ENCODE measurements around the gene PLA2G3. TPM values are rescaled to one million over a fixed set of nuclear protein-coding genes. Genes with fewer than 3 reads are reported as not detected.

The PLA2G3 gene
- total and polyA plus RNA-seq, 12 donors = 0.09 TPM; not detected in 11

DNA sequence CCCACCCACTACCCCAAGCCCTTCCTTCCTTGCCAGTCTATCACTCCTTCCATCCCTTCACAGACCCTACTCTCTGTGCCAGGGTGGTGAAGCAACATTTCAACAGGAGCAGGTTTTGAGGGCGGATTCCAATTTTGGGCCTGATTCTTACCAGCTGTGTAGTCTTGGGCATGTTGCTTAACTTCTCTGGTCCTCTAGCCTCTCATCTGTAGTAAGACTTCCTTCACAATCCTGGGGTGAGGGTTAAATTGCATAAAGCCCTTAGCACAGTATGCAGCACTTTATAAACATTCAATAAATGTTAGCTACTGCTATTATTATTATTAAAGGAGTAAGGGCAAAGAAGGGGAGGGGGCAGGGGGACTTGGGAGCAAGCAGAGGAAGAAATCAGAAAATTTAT lies 14.7 kb upstream of the PLA2G3 start:
- H3K27ac ChIP-seq = peak overlapping the region in 2 of 5 donors; percentile 18 to 34
- peaks cover 0 to 4% of the 10 kb centered on the region in 2 donors for H3K4me1 ChIP-seq (replicated peaks in 1 of 2)
- no peaks in the 10 kb centered on the region for H3K9me3 ChIP-seq (replicated peaks in 1 of 3)
- intact Hi-C loops (cut with DNase I) = loop anchor here in 1 of 2 donors (10.0 kb wide), 1 partner anchor 180 kb away; no protein-coding TSS in a partner anchor
- no peak overlapping the region for H3K4me3 ChIP-seq
- WGBS, 4 donors = 86 to 100% (median 90%) methylated on average over 1 of the region's 1 CpG
- H3K36me3 ChIP-seq (replicated peaks in 1 of 2) = no peaks in the 10 kb centered on the region
- TF ChIP-seq, protein P1, sequence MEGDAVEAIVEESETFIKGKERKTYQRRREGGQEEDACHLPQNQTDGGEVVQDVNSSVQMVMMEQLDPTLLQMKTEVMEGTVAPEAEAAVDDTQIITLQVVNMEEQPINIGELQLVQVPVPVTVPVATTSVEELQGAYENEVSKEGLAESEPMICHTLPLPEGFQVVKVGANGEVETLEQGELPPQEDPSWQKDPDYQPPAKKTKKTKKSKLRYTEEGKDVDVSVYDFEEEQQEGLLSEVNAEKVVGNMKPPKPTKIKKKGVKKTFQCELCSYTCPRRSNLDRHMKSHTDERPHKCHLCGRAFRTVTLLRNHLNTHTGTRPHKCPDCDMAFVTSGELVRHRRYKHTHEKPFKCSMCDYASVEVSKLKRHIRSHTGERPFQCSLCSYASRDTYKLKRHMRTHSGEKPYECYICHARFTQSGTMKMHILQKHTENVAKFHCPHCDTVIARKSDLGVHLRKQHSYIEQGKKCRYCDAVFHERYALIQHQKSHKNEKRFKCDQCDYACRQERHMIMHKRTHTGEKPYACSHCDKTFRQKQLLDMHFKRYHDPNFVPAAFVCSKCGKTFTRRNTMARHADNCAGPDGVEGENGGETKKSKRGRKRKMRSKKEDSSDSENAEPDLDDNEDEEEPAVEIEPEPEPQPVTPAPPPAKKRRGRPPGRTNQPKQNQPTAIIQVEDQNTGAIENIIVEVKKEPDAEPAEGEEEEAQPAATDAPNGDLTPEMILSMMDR (IDR thresholded peaks at IDR 0.05) = no peak
- no peak for TF ChIP-seq POLR2A (IDR thresholded peaks at IDR 0.05)
- H3K27me3 ChIP-seq = no peaks in the 10 kb centered on the region
- no peak for DNase-seq

DNA sequence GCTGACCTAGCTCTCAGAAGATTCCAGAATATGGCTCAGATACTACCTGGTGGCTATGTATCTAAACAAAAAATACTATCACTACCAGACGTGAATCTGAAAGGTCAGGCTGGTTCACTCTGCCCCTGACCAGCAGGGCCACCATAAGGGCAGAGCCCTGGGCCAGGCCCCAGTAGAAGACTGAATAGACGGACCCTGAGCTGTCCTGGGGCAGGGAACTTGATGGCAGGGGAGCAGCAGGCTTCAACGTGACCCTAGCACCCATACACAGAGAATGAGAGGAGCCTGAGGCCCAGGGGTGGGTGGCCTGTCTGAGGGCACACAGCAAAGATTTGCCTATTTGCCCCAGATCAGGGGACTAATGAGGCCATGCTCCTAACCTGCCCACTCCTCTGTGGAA lies 13.0 kb upstream of the PLA2G3 start:
- Histone ChIP-seq H3K9me3 (replicated peaks in 1 of 3) (no peaks in the 10 kb centered on the region), H3K27ac (no peak overlapping the region), H3K36me3 (replicated peaks in 1 of 2) (no peaks in the 10 kb centered on the region), H3K27me3 (no peaks in the 10 kb centered on the region), H3K4me3 (no peak overlapping the region), H3K4me1 (replicated peaks in 1 of 2) (peaks cover 0 to 9% of the 10 kb centered on the region in 2 donors)
- 50 to 77% (median 71%) methylated on average over 2 to 3 of the region's 3 CpGs for WGBS, 4 donors
- TF ChIP-seq POLR2A (IDR thresholded peaks at IDR 0.05) = no peak
- TF ChIP-seq, protein P1 (IDR thresholded peaks at IDR 0.05) = no peak
- intact Hi-C loops (cut with DNase I) = loop anchor here in 1 of 2 donors (10.0 kb wide), 1 partner anchor 179 kb away; no protein-coding TSS in a partner anchor
- no peak for DNase-seq

DNA sequence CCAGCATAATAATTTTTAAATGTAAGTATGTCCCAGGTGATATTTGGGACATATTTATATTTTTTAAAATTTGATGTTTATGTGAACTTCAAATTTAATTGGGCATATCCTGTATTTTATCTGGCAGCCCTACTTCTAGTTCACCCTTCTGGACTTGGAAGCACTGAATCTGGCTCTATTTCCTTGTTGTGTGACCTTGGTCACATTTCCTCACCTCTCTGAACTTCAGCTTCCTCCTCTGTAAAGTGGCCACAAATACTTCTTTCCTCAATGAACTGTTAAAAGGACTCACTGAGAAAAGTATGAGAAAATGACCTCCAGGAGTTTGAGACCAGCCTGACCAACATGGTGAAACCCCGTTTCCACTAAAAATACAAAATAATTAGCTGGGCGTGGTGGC lies 11.6 kb upstream of the PLA2G3 start:
- no peak overlapping the region for H3K27ac ChIP-seq
- no peak overlapping the region for H3K4me3 ChIP-seq
- H3K36me3 ChIP-seq (replicated peaks in 1 of 2) = no peaks in the 10 kb centered on the region
- DNase-seq = no peak
- intact Hi-C loops (cut with DNase I) = loop anchor here in 1 of 2 donors (10.0 kb wide), 1 partner anchor 177 kb away; no protein-coding TSS in a partner anchor
- 74 to 90% (median 84%) methylated on average over 2 of the region's 2 CpGs for WGBS, 4 donors
- no peaks in the 10 kb centered on the region for H3K9me3 ChIP-seq (replicated peaks in 1 of 3)
- TF ChIP-seq, protein P1 (IDR thresholded peaks at IDR 0.05) = no peak
- TF ChIP-seq POLR2A (IDR thresholded peaks at IDR 0.05) = no peak
- H3K4me1 ChIP-seq (replicated peaks in 1 of 2) = peaks cover 0 to 9% of the 10 kb centered on the region in 2 donors
- no peaks in the 10 kb centered on the region for H3K27me3 ChIP-seq

DNA sequence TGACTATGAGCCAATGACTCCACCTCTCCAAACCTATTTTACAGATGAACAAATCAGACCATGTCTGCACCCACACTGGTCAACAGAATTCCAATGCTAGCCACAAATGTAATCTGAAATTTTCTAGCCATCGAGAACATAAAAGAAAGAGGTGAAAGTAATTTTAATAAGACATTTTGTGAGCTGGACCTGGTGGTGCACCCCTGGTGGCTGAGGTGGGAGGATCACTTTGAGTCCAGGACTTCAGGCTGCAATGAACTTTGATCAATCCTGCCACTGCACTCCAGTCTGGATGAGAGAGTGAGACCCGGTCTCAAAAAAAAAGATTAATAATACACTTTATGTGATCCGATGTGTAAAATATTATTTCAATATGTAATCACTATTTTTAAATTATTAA lies 10.3 kb upstream of the PLA2G3 start:
- TF ChIP-seq, protein P1 (IDR thresholded peaks at IDR 0.05) = peak in 3 of 6 experiments; percentile 5 to 19 (median 10)
- TF ChIP-seq POLR2A (IDR thresholded peaks at IDR 0.05) = no peak
- DNase-seq = no peak
- Histone ChIP-seq H3K4me1 (replicated peaks in 1 of 2) (peaks cover 0 to 9% of the 10 kb centered on the region in 2 donors), H3K36me3 (replicated peaks in 1 of 2) (no peaks in the 10 kb centered on the region), H3K4me3 (no peak overlapping the region), H3K27ac (no peak overlapping the region), H3K27me3 (no peaks in the 10 kb centered on the region), H3K9me3 (replicated peaks in 1 of 3) (no peaks in the 10 kb centered on the region)
- WGBS, 4 donors = 59 to 82% (median 72%) methylated on average over 3 of the region's 3 CpGs
- intact Hi-C loops (cut with DNase I) = loop anchor here in 1 of 2 donors (10.0 kb wide), 1 partner anchor 176 kb away; no protein-coding TSS in a partner anchor

All from adrenal gland (tissue), 12 donors.